ENCODE data around the gene PNP.

The PNP gene

DNA sequence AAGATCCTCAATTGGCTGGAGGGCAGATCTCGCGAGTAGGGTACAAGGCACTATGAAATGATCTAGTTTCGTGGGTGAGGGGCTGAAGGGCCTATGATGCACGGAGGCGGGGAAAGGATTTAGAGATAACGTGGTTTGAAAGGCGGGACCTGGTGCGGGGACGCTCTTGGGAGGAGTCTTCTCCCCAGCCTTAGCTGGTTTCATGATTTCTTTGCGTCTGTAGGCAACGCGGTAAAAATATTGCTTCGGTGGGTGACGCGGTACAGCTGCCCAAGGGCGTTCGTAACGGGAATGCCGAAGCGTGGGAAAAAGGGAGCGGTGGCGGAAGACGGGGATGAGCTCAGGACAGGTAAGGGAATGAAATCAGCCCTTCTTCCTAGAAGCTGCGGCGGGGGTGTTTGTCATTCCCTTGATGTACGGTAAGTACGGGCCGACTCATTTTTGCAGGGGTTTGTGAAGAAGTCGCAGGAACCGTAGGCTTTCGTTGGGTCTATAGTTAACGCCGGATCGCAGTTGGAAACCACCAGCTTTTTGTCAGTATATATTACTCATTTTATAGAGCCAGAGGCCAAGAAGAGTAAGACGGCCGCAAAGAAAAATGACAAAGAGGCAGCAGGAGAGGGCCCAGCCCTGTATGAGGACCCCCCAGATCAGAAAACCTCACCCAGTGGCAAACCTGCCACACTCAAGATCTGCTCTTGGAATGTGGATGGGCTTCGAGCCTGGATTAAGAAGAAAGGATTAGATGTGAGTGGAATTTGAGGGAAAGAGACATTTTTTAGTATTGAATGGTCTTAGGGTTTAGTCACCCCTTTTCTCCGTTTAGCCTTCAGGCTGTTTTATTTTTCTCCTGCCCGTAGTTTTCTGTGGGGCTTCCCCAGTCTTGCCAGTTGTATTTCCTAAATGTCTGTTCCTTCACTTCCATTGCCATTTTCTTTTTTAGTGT, 13.6 kb upstream of the PNP start:
- peak in 1 of 2 donors; percentile 81 for DNase-seq

- peak; percentile 48 to 49 for DNase-seq
Observed at GRCh38 chr14:20456971-20457370, 12.2 kb upstream of the PNP start.

DNA sequence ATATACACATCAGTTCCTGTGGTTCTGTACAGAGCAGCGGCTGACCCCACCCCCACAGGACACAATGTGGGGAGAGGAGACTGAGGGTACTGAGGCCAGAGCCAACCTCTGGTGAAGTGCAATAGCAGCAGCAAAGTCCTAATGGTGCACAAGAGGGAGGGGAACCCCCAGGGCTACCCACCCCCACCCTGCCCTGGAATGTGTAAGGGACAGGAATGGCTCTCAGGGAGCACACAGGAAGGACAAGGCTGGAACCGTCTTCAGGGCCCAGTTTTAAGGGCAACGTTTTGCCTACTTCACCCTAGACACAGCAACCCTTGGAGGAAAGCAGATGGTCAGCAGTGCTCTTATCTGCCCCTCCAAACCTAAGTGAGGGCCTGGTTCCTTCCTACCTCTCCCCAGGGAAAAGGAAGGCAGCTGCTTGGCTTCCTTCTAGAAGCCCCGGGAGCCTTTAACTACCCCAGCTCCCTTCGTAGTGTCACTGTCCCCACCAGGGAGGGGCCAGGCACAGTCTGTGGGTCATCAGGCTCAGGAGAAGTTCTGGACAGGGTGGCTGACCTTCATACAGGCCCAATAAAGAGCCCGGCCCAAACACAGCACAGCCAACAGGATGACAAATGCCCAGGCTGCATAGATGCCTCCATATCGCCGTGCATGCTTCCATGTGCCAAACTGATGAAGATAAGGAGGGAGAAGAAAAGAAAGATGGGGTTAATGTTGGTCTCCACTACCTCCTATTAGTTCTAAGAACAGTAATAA, 11.0 kb upstream of the PNP start:
- no peak for DNase-seq

GRCh38 chr14:20460458-20461224, 8.6 kb upstream of the PNP start:
- no peak for DNase-seq

DNA sequence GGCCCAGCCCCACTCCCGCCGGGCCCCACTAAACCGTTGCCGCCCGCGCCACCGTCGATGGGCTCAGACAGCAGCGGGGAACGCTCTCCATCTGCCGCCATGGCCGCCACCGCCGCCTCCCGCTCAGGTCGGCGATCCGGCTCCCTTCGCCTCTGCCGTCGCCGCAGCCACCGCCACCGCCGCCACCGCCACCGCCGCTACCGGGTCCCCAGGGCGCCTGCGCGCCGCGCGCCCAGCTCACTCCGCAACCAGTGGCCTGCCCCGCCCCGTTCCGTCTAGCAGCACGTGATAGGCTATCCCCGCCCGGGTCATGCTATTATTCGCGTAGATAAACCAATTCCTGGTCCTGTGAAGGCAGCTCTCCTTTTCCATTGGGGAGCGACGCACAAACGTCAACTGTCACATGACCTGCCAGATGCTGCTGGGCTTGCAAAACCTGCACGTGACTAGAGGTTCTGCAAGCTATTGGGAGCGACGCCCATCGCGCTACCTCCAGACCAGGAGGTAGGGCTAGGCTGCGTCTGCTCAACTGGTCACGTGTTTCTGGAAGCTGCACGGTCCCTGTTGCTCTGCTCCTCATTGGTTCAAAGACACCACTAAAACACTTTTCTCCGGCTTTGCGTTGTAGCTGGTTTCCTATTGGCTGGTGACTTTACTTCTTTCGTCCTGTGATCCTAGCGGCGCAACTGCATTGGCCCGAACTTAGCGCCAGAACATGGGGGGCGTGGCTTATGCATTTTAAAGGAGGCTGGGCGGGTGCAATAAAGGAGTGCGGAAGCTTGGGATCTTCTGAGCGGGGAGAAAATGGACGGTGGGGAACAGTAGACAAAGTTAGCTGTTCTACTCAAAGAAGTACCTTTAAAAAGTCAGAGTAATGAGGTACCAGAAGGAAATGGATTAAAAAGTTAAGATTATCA, 7.7 kb upstream of the PNP start, which contains the start of gene PIP4P1:
TSS of gene PIP4P1 (minus strand) at position 210 of the 917 bp plus-strand sequence. CDS start at position 101, 109 bp downstream.
- peak; percentile 100 for DNase-seq

DNA sequence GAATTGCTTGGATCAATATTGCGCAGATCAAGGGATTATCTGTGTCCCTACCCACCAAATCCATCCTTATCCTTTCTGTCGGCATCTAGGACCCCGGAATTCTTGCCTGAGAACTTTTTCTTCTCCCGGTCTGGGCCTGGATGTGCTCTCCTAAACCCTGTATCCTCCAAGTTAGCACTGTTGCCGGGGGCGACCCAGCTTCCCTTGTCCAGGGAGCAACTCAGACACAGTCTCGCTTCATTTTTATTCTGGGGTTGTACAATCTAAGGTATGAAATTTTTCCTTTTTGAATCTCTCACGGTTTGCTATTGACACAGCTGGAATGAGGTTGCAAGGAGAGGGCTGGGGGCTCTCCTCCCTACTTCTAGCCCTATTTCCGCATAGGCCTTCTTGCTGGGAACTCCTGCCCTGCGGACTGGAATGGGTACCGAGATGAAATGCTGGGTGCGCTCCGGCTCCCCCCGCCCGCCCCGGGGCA, 403 bp upstream of the PNP start:
- DNase-seq = no peak

GRCh38 chr14:20469890-20470602, 840 bp downstream of the PNP start:
- peak; percentile 89 to 90 for DNase-seq

- no peak for DNase-seq
Observed at GRCh38 chr14:20470603-20470901, 1.3 kb downstream of the PNP start.

GRCh38 chr14:20472536-20473169, 3.4 kb downstream of the PNP start:
- no peak for DNase-seq

DNA sequence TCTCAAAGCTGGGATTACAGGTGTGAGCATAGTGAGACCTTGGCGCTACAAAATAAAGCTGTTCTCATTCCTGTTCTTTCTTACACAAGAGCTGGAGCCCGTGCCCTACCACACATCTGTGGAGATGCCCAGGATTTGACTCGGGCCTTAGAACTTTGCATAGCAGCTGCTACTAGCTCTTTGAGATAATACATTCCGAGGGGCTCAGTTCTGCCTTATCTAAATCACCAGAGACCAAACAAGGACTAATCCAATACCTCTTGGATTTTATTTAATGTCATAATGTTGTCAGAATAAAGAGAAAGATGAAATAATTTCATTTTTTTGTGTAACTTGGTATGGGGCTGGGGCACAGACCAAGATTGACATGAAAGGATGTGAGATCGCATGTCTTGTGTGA, 7.6 kb downstream of the PNP start:
- no peak for DNase-seq

DNA sequence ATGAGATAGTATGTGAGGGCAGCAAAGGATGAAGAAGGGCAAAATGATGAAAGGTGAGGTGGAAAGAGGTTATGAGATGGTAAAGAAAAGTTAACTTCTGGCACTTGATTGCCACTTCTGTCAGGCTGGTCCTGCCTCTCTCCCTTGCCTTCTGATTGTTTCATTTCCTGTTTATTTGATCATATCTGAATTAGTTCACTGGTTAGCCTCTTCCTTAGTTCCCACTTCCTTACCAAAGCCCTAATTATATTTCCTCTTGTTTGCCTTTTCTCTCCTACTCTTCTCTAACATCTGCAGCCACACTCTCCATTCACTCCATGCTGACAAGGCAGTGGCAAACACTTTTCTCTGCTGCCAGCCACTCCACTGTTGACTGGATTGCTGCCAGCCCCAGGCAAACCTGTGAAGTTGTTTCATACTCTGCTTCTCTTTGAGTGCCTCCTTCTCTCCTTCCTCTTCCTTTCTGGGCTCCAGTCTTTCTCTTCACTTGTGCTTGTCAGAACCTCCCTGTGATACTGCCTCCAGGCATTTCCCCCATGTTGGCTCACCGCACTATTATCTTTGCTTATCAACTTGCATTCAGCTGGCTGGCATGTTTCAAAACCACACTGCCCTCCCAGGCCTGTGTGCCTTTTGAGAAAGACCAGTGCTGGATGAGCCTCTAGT, 8.1 kb downstream of the PNP start:
- DNase-seq = peak; percentile 25 to 32

GRCh38 chr14:20478894-20479293, 9.7 kb downstream of the PNP start:
- no peak for DNase-seq

DNA sequence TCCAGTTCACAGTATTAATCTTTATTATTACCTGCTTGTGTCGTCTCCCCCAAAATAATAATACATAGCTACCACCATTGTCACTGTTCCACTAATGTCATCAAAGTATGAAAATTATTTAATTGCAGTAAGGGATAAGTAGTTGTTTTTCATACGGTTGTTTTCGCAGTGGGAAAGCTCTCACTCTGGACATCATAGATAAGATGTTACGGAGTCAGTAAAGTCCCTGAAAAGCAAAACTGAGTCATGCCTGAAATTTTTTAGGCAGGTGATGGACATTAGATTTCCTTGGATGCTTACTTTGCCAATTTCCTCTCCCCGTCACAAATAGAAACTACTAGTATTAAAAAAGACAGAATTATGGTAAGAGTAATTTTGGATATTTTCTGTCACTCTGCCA, 13.2 kb downstream of the PNP start:
- no peak for DNase-seq

- no peak for DNase-seq
Observed at GRCh38 chr14:20485900-20486299, 16.7 kb downstream of the PNP start.

DNA sequence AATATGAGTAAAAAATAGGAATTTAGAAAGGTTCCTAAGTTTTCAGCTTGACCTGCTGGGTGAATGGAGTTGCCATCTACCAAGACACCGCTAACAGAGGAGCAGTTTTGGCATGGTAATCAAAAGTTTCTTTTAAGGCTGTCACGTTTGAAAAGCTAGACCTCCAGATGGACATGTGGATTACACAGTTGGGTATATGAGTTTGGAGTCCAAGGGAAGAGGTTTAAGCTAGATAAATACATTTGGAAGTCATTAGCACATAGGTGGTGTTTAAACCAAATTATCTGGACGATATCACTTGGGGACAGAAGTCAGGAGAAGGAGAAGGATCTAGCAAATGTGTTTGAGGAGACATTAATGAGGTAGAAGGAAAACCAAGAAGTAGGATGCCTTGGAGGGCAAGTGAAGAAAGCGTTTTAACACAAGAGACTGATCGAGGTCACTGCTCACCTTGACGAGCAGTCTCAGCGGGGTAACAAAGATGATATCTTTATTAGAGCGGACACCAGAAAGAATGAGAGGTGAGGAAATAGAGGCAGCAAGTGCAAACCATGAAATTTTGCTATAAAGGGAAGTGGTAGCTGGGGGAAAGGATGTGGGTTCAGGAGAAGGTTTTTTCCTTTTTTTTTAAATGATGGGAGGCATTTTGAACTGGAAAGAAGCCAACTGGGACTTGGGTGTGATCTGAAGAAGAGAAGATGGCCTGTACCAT, 17.6 kb downstream of the PNP start:
- peak; percentile 20 to 53 for DNase-seq

GRCh38 chr14:20487396-20487725, 18.2 kb downstream of the PNP start:
- no peak for DNase-seq

DNA sequence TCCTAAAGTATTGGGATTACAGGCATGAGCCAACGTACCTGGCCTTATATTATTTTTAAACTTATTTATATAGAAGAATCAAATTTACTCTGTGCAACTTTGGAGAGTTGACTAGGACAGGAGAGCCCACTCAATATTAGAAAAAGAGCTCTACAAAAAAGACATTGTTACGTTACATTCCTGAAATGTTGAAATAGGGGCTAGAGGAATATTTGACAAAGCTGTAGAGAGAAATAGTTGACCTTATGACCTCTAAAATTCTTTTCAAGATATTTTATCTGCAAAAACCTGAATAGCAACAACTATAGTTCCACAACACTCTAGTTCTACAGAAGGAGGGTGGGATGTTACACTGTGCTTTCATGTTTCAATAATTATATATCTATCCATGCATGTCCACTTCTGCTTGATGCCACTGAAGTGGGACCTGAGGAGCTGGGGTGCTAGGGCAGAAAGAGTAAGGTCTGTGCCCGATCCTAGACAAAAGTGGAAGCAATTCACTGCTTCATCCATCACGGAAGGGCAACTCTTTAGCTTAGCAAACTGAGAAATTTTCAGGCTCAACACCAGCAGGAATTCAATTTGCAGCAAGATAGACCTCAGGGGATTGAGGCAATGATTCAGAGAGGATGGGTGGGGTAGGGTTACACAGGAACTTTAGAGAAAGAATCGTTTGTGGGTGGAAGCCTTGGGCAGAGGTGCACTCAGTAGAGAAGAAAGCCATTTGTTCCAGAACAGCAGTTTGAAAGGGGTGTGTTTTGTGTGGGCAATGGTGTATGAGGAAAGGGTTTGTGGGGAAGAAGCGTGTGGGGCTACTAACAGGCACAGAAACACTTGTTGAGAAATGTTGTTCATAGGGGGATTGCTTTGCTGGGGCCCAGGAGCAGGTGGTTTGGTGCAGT, 20.1 kb downstream of the PNP start:
- peak; percentile 65 to 66 for DNase-seq

DNA sequence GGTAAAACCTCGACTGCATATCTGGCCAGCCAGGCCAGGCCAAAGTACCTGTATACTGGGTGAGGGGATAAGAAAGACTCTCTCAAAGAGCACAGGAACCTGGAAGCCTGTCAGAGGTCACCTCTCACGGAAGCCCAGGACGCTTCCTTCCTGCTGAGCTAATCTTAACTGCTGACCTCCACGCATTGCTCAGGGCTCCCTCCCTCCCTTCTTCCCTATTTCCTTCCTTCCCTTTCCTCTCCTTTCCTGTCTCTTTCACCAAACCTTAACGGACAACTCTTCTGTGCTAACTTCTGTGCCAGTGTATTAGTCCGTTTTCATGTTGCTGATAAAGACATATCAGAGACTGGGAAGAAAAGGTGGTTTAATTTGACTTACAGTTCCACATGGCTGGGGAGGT, 21.4 kb downstream of the PNP start:
- DNase-seq = no peak

All from inflammatory macrophage (primary cell).